HepG2 (cell line): ENCODE measurements around the gene CCNI2. TPM values are rescaled to one million over a fixed set of nuclear protein-coding genes. Genes with fewer than 3 reads are reported as not detected.

Experiments
- HNRNPK ChIP-seq: fragments of 200-400 bp; formaldehyde crosslinking; IDR thresholded peaks from 2 replicates; pipeline ENCODE4 v1.6.1; 2018; ENCODE audit warnings: low read length, low read depth, moderate library complexity, mild to moderate bottlenecking; ENCODE audit not compliant: poor library complexity, severe bottlenecking
- ISL2 ChIP-seq: sonication (generic); formaldehyde crosslinking; IDR thresholded peaks from 2 replicates; pipeline ENCODE4 v1.5.0; 2020; ENCODE audit warnings: missing genetic modification reagents
- KMT2A ChIP-seq: sonication (generic); formaldehyde crosslinking; IDR thresholded peaks from 2 replicates; pipeline ENCODE4 v1.4.0; 2020; ENCODE audit warnings: missing genetic modification reagents
- MNT ChIP-seq: fragments of 450-650 bp; IDR thresholded peaks from 2 replicates; pipeline ENCODE4 v1.6.1; 2016
- RAD21 ChIP-seq: fragments of 450-650 bp; formaldehyde crosslinking; IDR thresholded peaks from 2 replicates; pipeline ENCODE4 v1.5.0; 2020; ENCODE audit warnings: mild to moderate bottlenecking
- RXRA ChIP-seq: sonication (generic); formaldehyde crosslinking; IDR thresholded peaks from 2 replicates; pipeline ENCODE4 v1.5.1; 2020; ENCODE audit warnings: missing genetic modification reagents
- SMAD1 ChIP-seq: sonication (generic); formaldehyde crosslinking; IDR thresholded peaks from 2 replicates; pipeline ENCODE4 v1.4.0; 2020; ENCODE audit warnings: missing genetic modification reagents, low read depth, mild to moderate bottlenecking, borderline replicate concordance
- SRSF1 ChIP-seq: fragments of 200-400 bp; formaldehyde crosslinking; optimal IDR thresholded peaks from 2 replicates; pipeline ENCODE3; 2017; ENCODE audit warnings: mild to moderate bottlenecking, low read depth, low read length, moderate library complexity
- SYNCRIP ChIP-seq: fragments of 200-400 bp; formaldehyde crosslinking; IDR thresholded peaks from 2 replicates; pipeline ENCODE4 v1.6.1; 2018; ENCODE audit warnings: mild to moderate bottlenecking, low read depth, low read length; ENCODE audit not compliant: insufficient read depth
- TAF1 ChIP-seq: sonication (generic); formaldehyde crosslinking; IDR thresholded peaks from 2 replicates; pipeline ENCODE4 v1.4.0; 2020; ENCODE audit warnings: missing genetic modification reagents
- ZNF124 ChIP-seq: sonication (generic); formaldehyde crosslinking; IDR thresholded peaks from 2 replicates; pipeline ENCODE4 v1.4.0; 2020; ENCODE audit warnings: missing genetic modification reagents
- ZNF318 ChIP-seq: sonication (generic); formaldehyde crosslinking; IDR thresholded peaks from 2 replicates; pipeline ENCODE4 v1.4.0; 2020; ENCODE audit warnings: mild to moderate bottlenecking, missing genetic modification reagents
- ZNF350 ChIP-seq: sonication (generic); formaldehyde crosslinking; IDR thresholded peaks from 2 replicates; pipeline ENCODE4 v1.4.0; 2020; ENCODE audit warnings: mild to moderate bottlenecking, low read depth, missing genetic modification reagents, borderline replicate concordance
- ZNF556 ChIP-seq: sonication (generic); formaldehyde crosslinking; IDR thresholded peaks from 2 replicates; pipeline ENCODE4 v1.4.0; 2020; ENCODE audit warnings: mild to moderate bottlenecking, missing genetic modification reagents, borderline replicate concordance
- ZNF674 ChIP-seq: sonication (generic); formaldehyde crosslinking; IDR thresholded peaks from 2 replicates; pipeline ENCODE4 v1.5.0; 2020; ENCODE audit warnings: low read depth, mild to moderate bottlenecking, missing genetic modification reagents
- ZNF720 ChIP-seq: sonication (generic); formaldehyde crosslinking; IDR thresholded peaks from 2 replicates; pipeline ENCODE4 v1.4.0; 2020; ENCODE audit warnings: missing genetic modification reagents
- ZNF891 ChIP-seq: sonication (generic); formaldehyde crosslinking; IDR thresholded peaks from 2 replicates; pipeline ENCODE4 v1.5.0; 2020; ENCODE audit warnings: mild to moderate bottlenecking, missing genetic modification reagents
- polyA plus RNA-seq, 8 experiments: library from polyadenylated mRNA; depleted of rRNA in 3 of 8; stranded (reverse) in 7 of 8; unstranded in 1 of 8; fragments of >200 nt; fragmentation: Illumina TruSeq in 4 of 8; extraction: Trizol in 4 of 8; gene quantifications; 2 replicates each; pipeline versions ENCODE4 v1.2.1 to v1.2.3, GENCODE V29; 2011 to 2016; ENCODE audit warnings: low read depth in 4 of 8, missing spikeins in 1 of 8, mixed read lengths in 1 of 8; ENCODE audit not compliant: insufficient read depth in 1 of 8
- total RNA-seq, 5 experiments: library from RNA; depleted of rRNA; stranded (reverse); fragments of >200 nt; fragmentation: Illumina TruSeq; extraction: Trizol; gene quantifications; 2 replicates each; pipeline ENCODE4 v1.2.3, GENCODE V29; 2016; ENCODE audit warnings: low read depth in 1 of 5

The CCNI2 gene
- total and polyA plus RNA-seq, 2 of the 13 experiments (the other 11 are each of a cell fraction or from before 2014, with no cell fraction given): not detected

GRCh38 chr5:132736853-132737833 lies 10.1 kb upstream of the CCNI2 start, which contains the start of gene KIF3A (continued):
- TF ChIP-seq ZNF318: no peak
- TF ChIP-seq ZNF891 (CRISPR knock-in tag): 0 out of 2 replicates have a peak, but pooled peaks have one; percentile 40
- TF ChIP-seq SRSF1: no peak
- 0 out of 2 replicates have a peak, but pooled peaks have one; percentile 58 for TF ChIP-seq ISL2 (CRISPR knock-in tag)
- TF ChIP-seq ZNF674 (CRISPR knock-in tag): 0 out of 2 replicates have a peak, but pooled peaks have one; percentile 38
- no peak for TF ChIP-seq RAD21 (CRISPR knock-in tag)
- peak; percentile 51; the same call in 1 of the 2 replicates for TF ChIP-seq KMT2A
- TF ChIP-seq TAF1: peak; percentile 64
- 0 out of 2 replicates have a peak, but pooled peaks have one; percentile 12 for TF ChIP-seq MNT
- TF ChIP-seq HNRNPK: peak; percentile 22
- peak; percentile 24; the same call in 1 of the 2 replicates for TF ChIP-seq ZNF556 (CRISPR knock-in tag)
- peak; percentile 62; the same call in 1 of the 2 replicates for TF ChIP-seq ZNF350 (CRISPR knock-in tag)
- TF ChIP-seq RXRA (CRISPR knock-in tag): peak; percentile 8; the same call in 1 of the 2 replicates
- 0 out of 2 replicates have a peak, but pooled peaks have one; percentile 58 for TF ChIP-seq SMAD1 (CRISPR knock-in tag)
- no peak for TF ChIP-seq ZNF124
- no peak for TF ChIP-seq ZNF720 (CRISPR knock-in tag)
- no peak for TF ChIP-seq SYNCRIP
